Measurements from ENCODE around the gene CYLD.

Gene CYLD

DNA sequence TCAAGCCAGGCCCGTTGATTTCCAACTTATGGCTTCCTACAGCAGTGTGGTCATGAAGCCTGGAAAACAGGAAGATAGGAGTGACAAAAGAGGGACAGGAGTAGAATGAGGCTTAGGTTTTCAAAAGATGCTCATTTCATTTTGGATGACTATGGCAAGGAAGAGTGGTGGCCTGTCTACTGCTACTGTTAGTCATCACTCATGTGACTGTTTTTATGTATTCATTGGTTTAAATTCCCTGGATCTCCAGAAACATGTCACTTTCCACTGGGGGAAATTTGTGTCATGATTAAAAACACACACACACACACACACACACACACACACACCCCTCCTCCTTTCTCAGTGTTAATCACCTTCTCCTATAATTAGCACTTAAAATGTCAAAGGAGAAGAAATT is 1.1 kb upstream of the CYLD start:
- DNase-seq (ENCODE audit: low spot score) = peak; percentile 47

DNA sequence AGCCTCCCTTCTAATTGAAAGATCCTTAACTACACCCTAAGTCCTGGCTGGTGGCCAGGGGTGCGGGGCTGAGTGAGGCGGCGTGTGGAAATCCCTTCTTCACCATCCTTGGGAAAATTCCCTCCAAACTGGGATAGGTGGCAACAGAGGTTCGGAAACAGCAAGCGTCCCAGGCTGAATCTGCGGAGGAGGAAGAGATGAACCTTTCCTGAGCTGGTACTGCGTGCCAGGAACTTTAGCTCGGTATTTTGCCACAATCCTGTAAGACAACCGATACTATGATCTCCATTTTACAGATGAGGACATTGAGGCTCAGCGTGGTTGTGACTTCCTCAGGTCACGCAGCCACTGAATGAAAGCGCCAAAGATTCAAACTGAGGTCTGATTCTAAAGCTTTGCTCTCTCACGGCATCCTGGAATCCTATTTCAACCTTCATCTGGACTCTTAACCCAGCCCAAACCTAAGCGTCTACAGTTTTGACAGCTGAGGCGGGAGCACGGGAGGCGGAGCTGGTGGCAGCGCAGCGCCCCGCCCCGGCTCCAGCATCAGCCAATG is 583 bp upstream of the CYLD start:
- peak; percentile 25 for DNase-seq (ENCODE audit: low spot score)

DNA sequence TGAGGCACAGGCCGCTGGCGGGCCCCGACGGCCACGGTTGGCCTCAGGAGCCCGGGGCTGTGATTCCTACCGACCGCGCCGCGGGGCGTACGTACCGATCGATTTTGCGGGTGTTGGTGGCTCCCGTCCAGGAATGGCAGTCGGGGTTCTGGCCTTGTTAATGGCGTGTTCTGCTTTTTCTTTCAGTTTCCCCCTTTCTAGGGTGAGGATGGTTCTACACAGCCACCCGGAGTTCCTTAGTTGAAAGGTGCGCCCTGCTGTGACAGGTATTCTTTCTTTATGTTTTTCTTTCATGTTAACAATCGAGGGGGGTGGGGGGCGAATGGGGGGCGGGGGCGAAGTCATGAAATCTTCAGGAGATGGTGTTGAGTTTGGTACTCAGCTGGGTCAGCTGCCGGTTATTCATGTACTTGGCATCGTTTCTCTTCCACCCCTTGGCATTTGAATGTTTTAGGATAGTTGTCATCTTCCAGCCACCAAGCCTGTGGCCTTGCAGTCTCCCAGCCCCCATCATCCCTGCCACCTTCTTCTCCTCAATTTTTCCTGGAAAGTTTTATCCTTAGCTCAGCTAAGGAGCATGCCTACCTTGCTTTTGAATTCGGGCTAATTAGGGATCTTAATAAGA is 802 bp downstream of the CYLD start:
- DNase-seq (ENCODE audit: low spot score) = peak; percentile 68

DNA sequence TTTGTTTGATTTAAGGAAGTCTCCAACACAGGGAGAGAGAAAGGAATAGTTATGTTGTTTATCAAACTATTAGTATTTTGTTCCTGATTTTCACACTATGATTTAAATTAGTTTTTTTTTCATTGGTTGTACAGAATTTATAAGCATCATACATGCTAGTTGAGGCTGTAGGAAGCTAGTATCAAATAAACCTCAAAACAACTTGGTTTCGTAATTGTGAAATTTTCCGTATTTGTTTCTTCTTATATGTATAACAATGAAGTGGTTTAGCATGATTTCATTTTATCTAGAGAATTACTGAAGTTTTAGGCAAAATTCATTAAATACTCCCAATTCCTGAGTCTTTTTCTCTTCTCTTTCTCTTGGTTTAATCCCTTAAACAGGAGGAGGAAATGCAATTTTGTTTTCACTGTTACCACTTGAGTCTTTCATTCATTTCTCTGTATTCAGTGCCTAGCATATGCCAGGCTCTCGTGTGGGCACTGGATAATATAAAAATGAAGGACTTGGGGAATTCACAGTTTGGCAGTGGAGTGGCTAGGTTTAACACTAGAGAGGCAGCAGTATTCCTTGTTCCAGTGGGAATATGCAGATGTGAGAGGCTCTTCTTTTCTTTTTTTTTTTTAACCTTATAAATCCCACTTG is 1.8 kb downstream of the CYLD start:
- no peak for DNase-seq (ENCODE audit: low spot score)

- DNase-seq (ENCODE audit: low spot score) = peak; percentile 65
These were observed 3.0 kb downstream of the CYLD start for GRCh38 chr16:50744881-50745280.

GRCh38 chr16:50745940-50746339 is 4.1 kb downstream of the CYLD start:
- DNase-seq (ENCODE audit: low spot score) = no peak

- peak; percentile 40 for DNase-seq (ENCODE audit: low spot score)
These were observed 5.5 kb downstream of the CYLD start for GRCh38 chr16:50747207-50747956.

DNA sequence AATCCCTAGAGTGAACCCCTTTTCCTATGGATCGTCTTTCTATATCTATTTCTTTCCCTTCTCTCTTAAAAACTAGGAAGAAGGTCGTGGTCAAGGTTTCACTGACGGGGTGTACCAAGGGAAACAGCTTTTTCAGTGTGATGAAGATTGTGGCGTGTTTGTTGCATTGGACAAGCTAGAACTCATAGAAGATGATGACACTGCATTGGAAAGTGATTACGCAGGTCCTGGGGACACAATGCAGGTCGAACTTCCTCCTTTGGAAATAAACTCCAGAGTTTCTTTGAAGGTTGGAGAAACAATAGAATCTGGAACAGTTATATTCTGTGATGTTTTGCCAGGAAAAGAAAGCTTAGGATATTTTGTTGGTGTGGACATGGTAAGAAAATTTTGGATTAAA is 9.6 kb downstream of the CYLD start:
- DNase-seq (ENCODE audit: low spot score) = no peak

DNA sequence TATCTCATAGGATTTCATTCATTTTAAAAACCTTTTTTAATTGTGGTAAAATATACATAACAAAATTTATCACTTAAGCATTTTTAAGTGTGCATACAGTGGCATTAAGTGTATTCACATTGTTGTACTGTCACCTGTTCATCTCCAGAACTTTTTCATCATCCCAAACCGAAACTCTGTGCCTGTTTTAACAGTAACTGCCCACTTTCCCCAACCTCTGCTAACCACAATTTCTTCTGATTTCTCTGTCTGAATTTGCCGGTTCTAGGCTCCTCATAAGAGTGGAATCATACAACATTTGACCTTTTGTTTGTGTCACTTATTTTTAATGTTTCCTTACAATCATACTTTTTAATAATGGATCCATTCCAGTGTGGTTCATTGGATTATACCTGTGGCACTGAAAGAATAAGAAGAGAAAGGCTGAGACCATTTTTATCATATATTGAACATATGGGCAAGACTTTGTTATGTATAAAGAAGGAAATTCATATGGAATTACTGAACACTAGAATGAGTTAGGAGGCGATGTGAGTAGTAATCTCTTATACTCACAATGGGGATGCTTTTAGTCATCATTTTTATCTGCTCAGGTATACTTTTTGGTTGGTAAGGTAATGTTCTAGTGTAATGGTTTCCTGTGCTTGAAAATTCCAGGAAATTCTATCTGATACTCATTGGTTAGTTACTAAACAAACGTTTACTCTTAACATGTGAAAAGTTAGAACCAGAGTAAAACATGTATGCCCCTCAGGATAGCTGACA is 10.8 kb downstream of the CYLD start:
- DNase-seq (ENCODE audit: low spot score) = no peak

DNA sequence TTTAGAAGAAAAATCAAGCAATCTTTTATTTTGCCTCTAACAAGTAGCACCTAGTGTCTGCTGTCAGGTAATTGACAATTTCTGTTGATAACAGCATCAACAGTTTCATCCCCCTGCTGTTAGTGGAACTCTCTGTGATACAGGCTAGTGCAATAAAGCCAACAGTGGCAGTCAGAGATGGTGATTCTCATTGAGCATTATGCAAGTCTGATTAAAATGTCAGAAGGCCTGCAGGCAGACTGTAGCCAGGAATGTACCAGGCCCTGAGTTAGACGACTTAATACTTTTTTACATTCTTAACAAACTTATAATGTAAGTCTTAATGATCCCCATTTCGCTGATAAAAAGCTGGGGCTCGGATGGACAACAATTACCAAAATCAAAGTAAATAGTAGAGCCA is 14.6 kb downstream of the CYLD start:
- DNase-seq (ENCODE audit: low spot score) = no peak

- no peak for DNase-seq (ENCODE audit: low spot score)
These were observed 19.4 kb downstream of the CYLD start for GRCh38 chr16:50761267-50761666.

GRCh38 chr16:50762241-50762640 is 20.4 kb downstream of the CYLD start:
- no peak for DNase-seq (ENCODE audit: low spot score)

DNA sequence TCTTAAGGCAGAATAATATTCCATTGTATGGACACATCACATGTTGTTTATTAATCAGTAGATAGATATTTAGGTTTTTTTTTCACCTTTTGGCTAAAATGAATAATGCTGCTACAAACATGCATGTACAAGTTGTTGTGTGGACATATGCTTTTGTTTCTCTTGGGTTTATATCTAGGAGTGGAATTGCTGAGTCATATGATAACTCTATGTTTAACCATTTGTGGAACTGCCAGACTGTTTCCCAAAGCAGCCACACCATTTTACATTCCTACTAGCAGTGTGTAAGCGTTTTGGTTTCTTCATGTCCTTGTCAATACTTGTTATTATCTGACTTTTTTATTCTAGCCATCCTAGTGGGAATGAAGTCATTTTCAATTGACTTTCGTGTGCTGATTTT is 21.3 kb downstream of the CYLD start:
- no peak for DNase-seq (ENCODE audit: low spot score)

DNA sequence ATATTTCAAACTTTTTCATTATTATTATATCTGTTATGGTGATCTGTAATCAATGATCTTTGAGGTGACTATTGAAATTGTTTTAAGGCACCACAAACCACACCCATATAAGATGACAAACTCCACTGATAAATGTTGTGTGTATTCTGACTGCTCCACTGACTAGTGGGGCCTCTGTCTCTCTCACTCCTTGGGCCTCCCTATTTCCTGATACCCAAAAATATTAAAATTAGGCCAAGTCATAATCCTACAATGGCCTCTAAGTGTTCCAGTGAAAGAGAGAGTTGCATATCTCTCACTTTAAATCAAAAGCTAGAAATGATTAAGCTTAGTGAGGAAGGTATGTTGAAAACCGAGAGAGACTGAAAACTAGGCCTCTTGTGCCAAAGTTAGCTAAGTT is 23.4 kb downstream of the CYLD start:
- no peak for DNase-seq (ENCODE audit: low spot score)

DNA sequence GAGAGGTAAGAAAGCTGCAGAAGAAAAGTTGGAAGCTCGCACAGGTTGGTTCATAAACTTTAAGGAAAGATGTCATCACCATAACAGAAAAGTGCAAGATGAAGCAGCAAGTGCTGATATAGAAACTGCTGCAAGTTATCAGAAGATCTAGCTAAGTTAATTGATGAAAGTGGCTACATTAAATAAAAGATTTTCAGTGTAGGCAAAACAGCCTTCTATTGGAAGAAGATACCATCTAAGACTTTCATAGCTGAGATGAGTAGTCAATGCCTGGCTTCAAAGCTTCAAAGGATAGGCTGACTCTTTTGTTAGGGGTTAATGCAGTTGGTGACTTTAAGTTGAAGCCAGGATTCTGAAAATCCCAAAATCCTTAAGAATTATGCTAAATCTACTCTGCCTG is 24.0 kb downstream of the CYLD start:
- no peak for DNase-seq (ENCODE audit: low spot score)

DNA sequence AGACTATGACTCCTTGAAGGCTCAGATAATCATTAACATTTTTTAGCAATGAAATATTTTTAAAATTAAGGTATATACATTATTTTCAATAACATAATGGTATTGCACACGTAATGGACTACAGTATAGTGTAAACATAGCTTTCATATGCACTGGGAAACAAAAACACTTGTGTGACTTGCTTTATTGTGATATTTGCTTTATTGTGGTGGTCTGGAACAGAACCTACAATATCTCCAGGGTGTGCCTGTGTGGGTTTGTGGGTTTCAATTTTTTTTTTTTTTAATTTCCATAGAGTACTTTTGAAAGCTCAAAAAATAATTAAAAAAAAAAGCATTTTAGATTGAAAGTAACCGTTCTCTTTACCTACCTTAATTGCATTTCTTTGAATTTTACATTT is 25.3 kb downstream of the CYLD start:
- no peak for DNase-seq (ENCODE audit: low spot score)

DNA sequence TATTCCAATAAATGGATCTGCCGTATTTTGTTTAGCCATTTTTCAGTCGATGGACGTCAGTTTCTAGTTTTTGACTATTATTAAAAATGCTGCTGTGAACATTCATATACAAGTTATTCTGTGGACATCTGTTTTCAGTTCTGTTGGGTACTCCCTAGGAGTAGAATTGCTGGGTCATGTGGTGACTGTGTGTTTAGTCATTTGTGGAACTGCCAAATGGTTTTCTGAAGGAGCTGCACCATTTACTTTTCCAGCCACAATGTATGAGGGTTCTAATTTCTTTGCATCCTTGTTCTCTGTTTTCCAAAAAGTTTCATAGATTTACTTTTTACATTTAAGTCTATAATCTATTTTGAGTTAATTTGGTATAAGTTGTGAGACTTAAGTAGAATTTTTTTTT is 29.5 kb downstream of the CYLD start:
- DNase-seq (ENCODE audit: low spot score) = peak; percentile 33

DNA sequence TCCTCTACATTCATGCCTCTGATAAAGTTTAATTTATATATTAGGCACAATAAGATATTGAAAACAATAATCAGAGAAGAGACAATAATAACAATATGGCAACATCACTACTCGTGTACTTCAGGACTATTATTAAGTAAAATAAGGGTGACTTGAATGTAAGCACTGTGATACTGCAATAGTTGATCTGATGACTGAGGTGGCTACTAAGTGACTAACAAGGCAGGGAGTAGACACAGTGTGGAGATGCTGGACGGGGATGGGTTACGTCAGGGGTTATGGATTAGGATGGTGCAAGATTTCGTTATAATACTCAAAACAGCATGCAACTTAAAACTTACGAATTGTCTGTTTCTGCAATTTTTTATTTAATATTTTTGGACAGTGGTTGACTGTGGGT is 32.5 kb downstream of the CYLD start:
- no peak for DNase-seq (ENCODE audit: low spot score)

DNA sequence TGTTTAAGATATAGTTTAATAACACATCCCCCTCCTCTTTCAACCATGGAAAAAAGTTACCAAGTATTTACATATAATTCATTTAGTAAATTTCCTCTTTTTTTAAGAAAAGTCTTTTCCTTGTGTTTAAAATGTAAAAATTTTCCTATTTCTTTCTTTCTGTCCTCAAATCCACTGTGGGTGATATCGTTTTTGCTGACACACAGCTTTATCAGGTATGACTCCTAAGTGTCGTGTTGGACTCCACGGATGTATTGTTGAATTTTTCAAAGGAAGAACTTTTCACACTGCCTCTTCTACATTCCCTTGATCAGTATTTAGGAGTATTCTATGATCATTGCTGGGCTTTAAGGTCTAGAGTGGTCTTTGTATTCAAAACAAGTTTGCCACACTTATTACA is 33.1 kb downstream of the CYLD start:
- DNase-seq (ENCODE audit: low spot score) = no peak

- DNase-seq (ENCODE audit: low spot score) = no peak
These were observed 34.2 kb downstream of the CYLD start for GRCh38 chr16:50776037-50776436.

DNA sequence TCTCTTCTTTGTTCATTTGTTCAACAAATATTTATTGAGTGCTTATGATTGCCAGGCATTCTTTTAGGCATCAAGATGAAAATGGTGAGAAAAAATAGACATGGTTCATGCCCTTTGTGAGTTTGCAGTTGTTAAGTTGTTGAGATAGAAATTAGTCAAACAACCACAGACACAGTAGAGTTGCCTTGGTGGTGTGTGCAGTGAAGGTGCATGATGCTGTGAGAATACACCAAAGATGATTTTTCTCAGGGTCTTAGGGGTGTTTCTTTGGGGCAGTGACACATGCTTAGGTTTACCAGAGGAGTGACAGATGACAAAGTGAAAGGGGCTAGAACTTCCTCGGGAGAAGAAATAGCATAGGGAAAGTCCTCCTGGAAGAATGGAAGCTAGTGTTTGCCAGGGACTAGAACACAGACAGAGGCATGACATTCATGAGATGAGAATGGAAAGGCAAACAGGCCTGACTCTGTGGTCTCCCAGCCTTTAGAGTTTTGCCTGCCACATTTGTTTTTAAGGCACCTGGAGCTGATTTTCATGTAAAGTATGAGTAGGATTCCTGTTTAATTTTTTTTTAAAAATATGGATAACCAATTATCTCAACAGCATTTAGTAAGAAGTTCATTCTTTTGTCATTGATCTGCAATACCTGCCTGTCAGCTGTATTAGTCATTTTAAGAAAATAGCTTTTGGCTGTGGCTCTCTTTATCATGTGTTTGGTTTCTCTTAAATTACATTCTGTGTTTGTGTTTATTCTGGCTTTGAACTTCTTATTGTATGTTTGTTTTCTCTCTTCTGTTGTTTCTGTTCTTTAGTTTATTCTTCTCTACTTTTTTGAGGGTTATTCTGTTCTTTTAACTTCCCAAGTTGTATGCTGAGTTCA is 36.6 kb downstream of the CYLD start:
- DNase-seq (ENCODE audit: low spot score) = no peak

All from RKO (cell line).